ENCODE measurements around the gene MAGEF1.
"Not testable (repeated sequence)": the region's sequence is repeated elsewhere in the genome, so short reads cannot be mapped to it uniquely, and the experiment has no call there.

MAGEF1 gene

DNA sequence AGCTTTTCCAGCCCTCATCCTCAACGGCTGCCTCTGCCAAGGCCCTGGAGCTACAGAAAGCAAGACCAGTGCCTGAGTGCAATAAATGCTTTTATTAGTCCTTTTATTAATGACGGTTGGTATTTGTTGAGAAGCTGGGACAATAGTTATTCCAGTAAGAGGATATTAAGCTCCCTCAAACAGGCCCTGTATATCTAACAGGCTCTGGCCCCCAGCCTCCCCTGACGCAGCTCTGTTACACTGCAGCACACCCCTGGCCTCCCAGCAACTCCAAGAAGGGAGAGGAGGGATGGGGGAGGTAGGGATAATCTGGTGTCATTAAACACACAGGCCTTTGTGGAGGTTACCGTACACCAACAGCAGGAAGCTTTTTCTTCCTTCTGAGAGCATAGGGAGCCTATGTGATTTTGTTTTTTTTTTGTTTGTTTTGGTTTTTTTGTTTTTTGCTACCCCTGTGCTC lies 30.8 kb upstream of the MAGEF1 start:
- no peak for DNase-seq (ENCODE audit: low read depth)

DNA sequence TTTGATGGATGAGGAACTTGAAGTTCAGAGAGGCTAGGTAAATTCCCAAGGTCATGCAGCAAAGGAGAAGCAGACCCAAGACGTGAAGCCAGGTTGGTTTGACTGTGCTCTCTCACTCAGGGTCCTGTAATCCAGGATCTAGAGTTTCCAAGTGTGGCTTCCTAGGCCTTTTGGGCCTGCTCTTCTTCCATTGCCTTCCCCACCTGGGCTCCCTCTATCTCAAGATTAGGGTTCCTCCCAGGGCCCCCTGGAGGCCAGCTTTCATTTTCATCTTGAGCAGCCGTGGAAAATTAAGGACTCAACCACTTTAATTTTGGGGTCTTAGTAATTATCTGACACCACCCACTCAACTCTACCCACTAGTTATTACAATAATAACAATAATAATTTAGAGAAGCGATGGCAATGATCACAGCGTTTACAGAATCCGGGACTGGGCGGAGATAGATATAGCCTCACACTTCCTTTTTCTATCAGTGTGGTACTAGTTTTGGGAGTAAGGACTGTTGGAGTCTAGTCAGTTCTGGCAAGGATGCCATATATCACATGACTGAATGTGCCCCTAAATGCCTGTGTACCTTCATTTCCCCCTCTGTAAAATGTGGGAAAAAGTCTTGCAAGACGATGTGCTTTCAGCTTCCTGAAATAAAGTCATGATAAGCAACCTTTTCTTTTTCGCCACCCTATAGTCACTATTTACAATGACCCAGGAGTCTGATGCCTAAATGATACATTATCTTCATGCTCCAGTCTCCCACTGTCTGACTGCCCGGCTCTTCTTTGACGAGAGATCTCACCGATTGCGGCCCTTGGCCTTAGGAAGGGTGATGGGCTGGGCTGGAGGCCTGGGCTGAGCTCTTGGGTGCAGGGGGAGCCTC lies 30.2 kb upstream of the MAGEF1 start:
- DNase-seq (ENCODE audit: low read depth) = no peak

GRCh38 chr3:184741259-184741556 lies 29.3 kb upstream of the MAGEF1 start:
- DNase-seq (ENCODE audit: low read depth) = no peak

- no peak for DNase-seq (ENCODE audit: low read depth)
These were observed 28.8 kb upstream of the MAGEF1 start for GRCh38 chr3:184740509-184741258.

GRCh38 chr3:184739594-184740505 lies 28.0 kb upstream of the MAGEF1 start:
- DNase-seq (ENCODE audit: low read depth) = no peak

DNA sequence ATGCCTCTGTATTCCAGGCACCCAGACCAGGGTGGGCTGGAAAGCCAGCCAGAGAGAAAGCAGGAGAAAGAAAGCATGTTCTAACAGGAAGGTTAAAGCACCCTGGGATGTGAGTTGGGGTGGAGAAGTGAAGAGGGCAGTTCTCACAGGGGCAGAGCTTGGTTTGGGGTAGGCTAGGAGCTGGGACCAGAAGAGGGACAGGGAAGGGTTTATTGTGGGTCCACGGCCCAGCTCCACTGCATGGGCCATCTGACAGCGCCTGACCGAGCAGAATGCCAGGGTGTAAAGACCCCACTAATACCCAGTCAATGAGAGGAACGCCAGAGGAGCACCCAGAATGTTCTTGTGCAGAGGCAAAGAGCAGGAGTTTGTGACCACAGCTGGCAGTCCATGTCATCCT lies 27.1 kb upstream of the MAGEF1 start:
- no peak for DNase-seq (ENCODE audit: low read depth)

- no peak for DNase-seq (ENCODE audit: low read depth)
These were observed 26.6 kb upstream of the MAGEF1 start for GRCh38 chr3:184738506-184738890.

DNA sequence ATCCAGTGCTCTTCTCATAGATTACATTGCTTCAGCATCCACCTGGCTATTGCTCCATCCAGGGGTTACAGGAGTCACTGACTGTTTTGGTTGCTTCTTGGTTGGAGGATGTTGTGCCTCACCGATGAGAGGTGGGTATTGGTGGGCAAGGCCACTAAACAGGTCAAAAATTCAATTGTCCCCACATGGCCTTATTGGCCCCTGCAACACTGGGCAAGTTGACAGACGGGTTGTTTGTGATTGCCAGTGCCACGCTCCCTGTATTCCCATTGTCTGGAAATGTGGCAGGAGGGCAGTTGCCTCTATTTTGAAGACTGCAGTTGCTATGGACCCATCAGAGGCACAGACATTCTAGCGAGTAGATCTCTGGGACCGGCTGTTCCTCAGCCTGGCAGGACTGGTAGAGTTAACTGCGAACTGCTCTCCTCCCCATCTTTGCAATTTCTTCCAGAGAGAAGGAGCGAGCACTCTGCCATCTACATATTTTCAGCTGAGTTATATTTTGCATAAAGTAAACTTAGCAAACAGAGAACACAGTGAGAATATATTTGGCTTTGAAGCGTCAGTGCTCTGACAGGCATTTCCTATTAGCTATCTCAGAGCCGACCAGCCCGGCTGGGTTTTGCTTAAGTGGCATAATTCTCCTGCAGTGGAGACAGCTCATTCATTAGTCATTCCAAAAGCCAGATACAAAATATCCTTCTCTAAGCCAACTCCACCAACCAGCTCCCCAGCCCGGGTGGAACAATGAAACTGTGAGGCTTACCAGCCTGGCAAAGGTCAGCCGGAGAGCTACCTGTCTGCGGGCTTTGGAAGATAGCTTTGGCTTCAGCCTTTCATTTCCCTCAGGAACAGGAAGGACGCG lies 26.0 kb upstream of the MAGEF1 start:
- no peak for DNase-seq (ENCODE audit: low read depth)

DNA sequence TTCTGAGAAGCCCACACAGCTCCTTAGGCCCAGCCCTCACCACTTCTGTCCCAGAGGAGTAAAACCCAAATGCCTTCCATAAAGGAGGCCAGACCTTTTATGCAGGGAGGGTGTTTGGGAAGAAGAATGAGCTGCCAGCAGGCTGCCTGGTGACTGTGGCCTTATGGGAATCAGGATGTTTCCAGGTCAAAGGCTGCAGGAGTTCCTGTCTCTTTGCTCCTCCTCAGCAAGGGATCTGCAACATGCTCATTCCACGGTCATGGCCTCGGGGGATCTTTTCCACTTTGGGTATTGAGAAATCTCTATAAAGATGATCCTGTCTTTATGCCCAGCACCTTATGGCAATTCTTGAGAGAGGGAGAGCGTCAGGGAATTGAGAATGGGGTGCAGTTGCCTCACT lies 25.2 kb upstream of the MAGEF1 start:
- DNase-seq (ENCODE audit: low read depth) = no peak

- DNase-seq (ENCODE audit: low read depth) = no peak
These were observed 23.2 kb upstream of the MAGEF1 start for GRCh38 chr3:184734903-184735701.

DNA sequence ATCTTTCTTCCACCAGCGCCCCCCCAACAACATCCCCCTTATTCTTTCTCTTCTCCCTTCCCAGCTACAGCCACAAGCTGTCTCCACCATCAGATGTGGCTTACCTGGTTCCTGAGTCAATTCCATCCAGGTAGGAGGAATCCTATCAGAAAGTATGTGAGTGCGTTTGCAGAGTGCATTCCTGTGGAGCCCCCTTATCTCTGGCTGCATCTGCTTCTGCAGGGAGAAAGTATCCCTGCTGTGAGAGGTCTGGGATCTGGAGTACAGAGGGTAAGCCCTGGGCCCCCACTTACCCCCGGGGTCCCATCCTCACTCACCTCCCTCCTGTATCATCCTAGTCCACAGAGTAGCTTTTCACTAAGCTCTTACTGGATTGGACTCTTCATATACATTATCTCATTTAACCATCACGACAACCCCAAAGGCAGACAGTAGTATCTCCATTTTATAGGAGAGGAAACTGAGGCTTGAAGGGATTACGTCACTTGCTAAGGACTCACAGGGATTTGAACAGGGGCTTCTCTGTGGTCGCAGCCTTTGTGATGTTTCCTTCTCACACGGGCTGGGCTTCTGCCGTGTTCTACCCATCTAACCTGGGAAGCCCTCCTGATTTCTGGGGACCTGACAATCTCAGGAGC lies 22.2 kb upstream of the MAGEF1 start:
- DNase-seq (ENCODE audit: low read depth) = no peak

DNA sequence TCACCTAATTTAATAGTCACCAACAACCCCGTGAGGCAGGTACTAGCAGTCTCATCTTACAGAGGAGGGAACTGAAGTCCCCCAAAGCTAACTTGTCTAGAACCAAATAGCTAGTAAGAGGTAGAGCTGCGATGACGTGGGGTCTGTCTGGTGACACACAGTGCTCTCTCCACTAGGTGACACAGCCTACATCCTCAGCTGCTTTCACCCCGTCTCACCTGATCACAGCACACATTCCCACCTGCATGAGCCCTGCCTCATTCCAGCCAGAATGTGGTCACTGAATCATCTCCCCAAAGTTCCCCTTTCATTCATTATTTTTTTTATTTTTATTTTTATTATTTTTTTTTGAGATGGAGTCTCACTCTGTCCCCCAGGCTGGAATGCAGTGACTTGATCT lies 21.3 kb upstream of the MAGEF1 start:
- DNase-seq (ENCODE audit: low read depth) = no peak

DNA sequence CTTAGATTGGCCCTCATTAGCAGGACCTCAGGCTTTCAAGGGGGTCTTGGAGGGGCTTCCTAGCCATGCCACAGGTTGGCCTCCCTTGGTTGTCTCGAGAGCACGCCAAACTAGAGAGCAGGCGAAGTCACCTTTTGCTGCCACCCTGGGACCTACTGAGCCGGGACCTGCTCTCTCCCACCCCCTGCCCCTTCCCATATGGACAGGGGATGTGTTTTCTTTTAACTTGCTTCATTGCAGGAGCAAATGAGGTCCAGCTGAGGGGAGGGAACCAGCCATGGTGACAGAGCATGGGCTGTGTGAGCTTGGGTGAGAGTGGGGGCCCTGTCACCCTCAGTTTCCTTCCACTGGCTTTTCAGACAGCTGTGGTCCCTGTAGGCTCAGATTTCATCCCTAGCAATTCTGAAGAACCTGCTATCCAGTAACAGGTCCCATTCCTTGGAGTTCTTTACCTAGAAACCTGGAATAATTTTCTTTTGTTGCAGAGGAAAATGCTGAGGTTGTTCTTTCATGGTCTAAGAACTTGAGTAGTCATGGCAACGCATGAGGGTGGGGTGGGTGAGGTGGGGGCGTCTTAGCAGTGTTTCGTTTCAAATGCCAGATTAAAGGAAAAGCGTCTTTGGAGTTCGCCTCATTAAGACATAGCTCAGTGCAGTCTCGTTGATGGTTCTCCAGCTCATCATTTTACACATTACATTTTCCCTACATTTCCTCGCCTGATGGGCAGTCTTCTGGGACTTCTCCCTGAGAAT lies 20.1 kb upstream of the MAGEF1 start:
- DNase-seq (ENCODE audit: low read depth) = no peak

- DNase-seq (ENCODE audit: low read depth) = no peak
These were observed 19.1 kb upstream of the MAGEF1 start for GRCh38 chr3:184730924-184731323.

DNA sequence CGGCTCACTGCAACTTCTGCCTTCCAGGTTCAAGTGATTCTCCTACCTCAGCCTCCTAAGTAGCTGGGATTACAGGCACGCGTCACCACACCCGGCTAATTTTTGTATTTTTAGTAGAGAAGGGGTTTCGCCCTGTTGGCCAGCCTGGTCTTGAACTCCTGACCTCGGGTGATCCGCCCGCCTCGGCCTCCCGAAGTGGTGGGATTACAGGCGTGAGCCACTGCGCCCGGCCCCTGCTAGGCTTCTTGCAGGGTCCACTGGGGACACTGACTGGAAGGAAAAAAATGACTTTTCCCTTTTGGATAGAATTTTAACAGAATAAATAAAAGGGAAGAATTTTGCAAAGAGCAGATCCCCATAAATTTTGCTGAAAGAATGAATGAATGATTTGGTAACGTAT lies 17.3 kb upstream of the MAGEF1 start:
- not testable (repeated sequence) for DNase-seq (ENCODE audit: low read depth)

DNA sequence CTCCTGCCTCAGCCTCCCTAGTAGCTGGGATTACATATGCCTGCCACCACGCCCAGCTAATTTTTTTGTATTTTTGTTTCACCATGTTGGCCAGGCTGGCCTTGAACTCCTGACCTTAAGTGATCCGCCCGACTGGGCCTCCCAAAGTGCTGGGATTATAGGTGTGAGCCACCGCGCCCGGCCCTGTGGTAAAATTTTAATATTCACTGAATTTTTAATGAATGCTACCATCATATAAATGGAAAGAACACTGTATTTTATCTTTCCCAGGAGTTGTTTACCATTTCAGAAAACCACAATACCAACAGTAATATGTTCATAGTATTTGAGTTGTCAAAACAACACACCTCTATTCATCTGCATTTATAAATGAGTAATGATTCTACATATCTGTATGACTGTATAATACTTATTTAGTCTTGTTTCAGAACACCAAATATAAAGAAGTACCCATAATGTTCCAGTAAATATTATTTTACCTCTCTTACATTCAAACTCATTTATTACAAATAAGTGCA lies 16.2 kb upstream of the MAGEF1 start:
- DNase-seq (ENCODE audit: low read depth) = no peak

DNA sequence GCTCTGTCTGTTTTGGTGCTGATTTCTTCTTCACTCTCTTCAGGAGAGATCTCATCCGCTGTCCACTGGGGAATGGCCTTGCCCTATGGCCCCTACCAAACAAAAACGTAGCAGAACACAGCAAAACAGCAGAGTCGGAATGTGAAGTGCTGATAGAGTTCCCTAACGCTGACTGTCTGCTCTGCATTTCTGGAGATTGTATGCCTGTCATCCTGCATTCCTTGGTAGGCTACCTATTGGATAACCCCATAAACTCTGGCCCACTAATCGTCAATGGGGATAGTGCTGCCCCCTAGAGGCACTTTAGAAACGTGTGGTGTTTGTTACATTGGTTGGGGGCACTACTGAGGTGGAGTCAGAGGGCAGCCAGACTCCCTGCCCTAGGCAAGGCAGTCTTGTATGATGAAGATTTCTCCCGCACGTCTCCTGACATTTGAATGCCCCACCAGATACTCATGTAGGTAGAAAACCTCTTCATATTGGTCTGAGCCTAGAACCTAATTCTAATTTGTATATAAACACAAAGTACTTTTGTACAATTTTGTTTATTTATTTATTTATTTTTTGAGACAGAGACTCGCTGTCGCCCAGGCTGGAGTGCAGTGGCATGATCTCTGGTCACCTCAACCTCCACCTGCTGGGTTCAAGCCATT lies 15.6 kb upstream of the MAGEF1 start:
- no peak for DNase-seq (ENCODE audit: low read depth)

DNA sequence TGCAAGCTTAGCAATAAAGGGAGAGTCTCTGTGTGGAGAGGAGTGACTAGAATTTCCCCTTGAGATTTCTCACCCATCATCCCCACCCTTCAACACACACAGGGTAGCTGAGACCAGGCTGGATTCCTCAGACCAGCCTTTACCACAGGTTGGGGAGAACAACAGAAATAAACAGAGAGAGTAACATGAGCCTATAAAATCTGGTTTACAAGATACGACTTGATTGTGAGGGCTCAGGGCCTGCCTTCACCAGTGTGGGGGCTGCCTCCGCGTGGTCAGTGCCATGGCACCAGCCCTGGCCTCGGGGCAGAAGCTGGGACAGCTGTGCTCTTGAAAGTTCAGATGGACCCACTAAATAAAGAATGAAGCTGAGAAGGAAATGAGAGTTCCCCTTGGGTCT lies 14.6 kb upstream of the MAGEF1 start:
- DNase-seq (ENCODE audit: low read depth) = no peak

All from GM04504 (cell line).